Middle frontal gyrus (tissue), 1 donor: ENCODE data around the gene ACAP3.

ENCODE experiments used
- DNase-seq: peaks from one replicate; pipeline ENCODE4 v3.0.0-alpha.2; 2015; ENCODE audit warnings: low spot score; ENCODE audit errors: extremely low spot score

The ACAP3 gene

GRCh38 chr1:1345384-1345783 is 37.7 kb upstream of the ACAP3 start:
- no peak for DNase-seq

- DNase-seq = no peak
Measured at GRCh38 chr1:1344655-1345361, 37.1 kb upstream of the ACAP3 start.

- no peak for DNase-seq
Measured at GRCh38 chr1:1343811-1344421, 36.2 kb upstream of the ACAP3 start.

GRCh38 chr1:1342584-1343115 is 34.9 kb upstream of the ACAP3 start:
- no peak for DNase-seq

- DNase-seq = no peak
Measured at GRCh38 chr1:1342061-1342562, 34.4 kb upstream of the ACAP3 start.

- no peak for DNase-seq
Measured at GRCh38 chr1:1341549-1342021, 33.9 kb upstream of the ACAP3 start.

- DNase-seq = no peak
Measured at GRCh38 chr1:1340791-1341548, 33.2 kb upstream of the ACAP3 start.

- no peak for DNase-seq
Measured at GRCh38 chr1:1340185-1340584, 32.5 kb upstream of the ACAP3 start.

GRCh38 chr1:1338278-1338677 is 30.5 kb upstream of the ACAP3 start:
- DNase-seq = no peak

- no peak for DNase-seq
Measured at GRCh38 chr1:1337793-1338147, 30.0 kb upstream of the ACAP3 start.

- DNase-seq = no peak
Measured at GRCh38 chr1:1336931-1337792, 29.4 kb upstream of the ACAP3 start.

- no peak for DNase-seq
Measured at GRCh38 chr1:1336446-1336845, 28.7 kb upstream of the ACAP3 start.

GRCh38 chr1:1335792-1336248 is 28.1 kb upstream of the ACAP3 start:
- DNase-seq = no peak

GRCh38 chr1:1335283-1335682 is 27.6 kb upstream of the ACAP3 start:
- no peak for DNase-seq

GRCh38 chr1:1334835-1335234 is 27.1 kb upstream of the ACAP3 start:
- no peak for DNase-seq

- DNase-seq = no peak
Measured at GRCh38 chr1:1333551-1334241, 26.0 kb upstream of the ACAP3 start.

- DNase-seq = no peak
Measured at GRCh38 chr1:1332774-1333480, 25.2 kb upstream of the ACAP3 start.

GRCh38 chr1:1332031-1332755 is 24.5 kb upstream of the ACAP3 start:
- DNase-seq = no peak
